HG02884 (cell line): ENCODE measurements around the gene MAP3K6.

Experiments
- ATAC-seq: cut with Tn5 transposase; IDR thresholded peaks from one replicate; pipeline ENCODE4 v1.9.1; 2021; ENCODE audit warnings: mild to moderate bottlenecking, moderate library complexity; ENCODE audit not compliant: unreplicated experiment

Gene MAP3K6

GRCh38 chr1:27336756-27337155 is 30.0 kb downstream of the MAP3K6 start:
- ATAC-seq: no peak

DNA sequence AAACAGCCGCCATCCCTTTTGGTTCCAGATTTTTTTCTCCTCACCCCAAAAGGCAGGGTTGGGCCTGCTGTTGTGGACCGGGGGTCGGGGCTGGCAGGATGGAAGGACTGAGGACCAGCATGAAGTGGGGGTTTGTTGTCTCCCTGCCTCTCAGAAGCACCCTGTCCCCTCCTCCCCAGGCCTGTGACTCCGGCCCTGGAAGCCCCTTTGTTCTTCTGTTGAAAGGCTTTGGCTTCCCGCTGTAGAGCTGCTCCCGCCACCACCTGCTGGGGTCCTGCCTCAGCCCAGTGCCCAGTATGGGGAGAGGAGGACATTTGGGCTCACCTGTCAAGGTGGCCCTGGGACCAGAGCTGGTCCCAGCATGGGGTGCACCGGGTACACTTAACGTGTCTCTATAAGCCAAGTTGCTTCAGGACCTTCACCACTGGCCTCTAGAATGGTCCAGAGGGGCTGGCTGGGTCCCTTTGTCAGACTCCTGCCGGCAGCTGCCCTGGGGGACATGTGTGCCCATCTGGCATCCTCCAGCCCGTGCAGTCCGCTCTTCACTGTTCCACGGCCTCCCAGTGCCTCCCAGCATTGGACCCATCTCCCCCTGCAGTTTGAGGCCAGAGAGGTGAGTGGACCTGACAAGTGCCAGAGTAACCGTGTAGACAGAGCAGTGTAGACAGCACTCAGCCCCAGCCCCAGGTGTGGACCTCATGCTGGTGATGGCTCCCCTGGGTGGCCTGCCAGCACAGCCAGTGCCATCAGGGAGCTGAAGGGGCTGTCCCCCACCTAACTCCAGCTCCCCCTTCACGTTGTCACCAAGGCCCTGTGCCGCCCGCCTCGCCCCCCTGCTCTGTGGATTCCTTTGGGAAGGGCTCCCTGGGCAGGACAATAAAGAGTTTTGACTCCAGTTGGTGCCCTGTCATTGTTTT is 31.0 kb downstream of the MAP3K6 start:
- no peak for ATAC-seq

DNA sequence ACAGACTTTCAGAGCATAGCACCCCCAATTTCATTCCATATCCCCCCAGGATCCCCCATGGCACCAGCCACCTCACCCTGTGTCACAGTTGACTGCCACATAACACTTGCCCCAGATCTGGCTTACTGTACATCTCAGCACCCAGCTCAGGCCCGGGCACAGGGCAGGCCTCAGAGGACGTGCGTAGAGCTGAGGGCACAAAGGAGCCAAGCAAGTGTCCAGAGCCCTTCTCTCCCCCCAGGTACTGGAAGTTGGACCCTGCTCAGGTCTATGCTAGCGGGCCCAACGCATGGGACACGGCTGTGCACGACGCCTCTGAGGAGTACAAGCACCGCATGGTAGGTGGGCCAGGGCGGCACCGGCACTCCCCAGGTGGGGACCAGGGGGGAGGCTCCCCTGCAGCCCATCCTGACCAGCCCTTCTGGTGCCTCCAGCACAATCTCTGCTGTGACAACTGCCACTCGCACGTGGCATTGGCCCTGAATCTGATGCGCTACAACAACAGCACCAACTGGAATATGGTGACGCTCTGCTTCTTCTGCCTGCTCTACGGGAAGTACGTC is 33.0 kb downstream of the MAP3K6 start:
- no peak for ATAC-seq

- no peak for ATAC-seq
Measured at GRCh38 chr1:27332536-27333281, 34.1 kb downstream of the MAP3K6 start.

DNA sequence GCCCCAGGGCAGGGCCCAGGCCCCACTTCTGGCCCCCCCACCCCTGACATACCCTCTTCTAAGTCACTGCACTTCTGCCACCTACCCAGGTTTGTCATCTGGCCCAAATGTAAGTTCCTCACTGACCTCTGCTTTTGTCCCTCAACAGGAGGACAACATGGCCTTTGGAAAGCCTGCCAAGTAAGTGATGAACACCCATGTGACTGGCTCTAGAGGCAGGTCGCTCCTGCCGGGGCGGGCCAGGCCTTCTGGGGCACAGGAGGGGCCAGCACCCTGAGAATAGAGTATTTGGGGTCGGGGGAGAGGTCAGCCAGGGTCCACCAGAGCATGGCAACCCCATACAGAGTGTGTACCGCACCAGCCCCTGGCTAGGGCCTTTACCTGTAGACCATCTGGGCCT is 34.8 kb downstream of the MAP3K6 start:
- ATAC-seq: no peak

GRCh38 chr1:27331426-27331825 is 35.3 kb downstream of the MAP3K6 start:
- no peak for ATAC-seq

GRCh38 chr1:27330786-27331185 is 36.0 kb downstream of the MAP3K6 start:
- ATAC-seq: no peak

DNA sequence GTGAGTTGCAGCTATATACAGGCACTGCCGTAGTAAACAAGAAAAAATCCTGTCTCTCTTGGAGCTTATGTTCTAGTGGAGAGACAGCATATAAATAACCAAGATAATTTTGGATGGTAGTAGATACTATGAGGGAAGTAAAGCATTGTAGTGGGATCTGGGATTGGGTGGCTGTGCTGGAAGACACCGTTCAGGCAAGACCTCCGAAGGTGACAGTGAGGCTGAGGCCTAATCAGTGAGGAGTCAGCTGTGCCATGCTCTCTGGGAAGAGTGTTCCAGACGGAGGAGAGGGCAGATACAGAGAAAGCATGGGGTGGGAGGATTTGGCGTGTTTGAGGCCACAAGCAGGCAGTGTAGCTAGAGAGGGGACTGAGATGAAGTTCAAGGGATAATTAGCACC is 38.8 kb downstream of the MAP3K6 start:
- ATAC-seq: no peak

DNA sequence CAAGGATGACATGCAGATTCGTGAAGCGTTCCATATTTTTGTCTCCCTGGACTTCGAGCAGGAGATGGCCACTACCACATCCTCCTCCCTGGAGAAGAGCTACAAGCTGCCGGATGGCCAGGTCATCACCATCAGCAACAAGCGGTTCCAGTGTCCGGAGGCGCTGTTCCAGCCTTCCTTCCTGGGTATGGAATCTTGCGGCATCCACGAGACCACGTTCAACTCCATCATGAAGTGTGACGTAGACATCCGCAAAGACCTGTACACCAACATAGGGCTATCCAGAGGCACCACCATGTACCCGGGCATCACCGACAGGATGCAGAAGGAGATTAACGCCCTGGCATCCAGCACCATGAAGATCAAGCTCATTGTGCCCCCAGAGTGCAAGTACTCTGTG is 41.5 kb downstream of the MAP3K6 start:
- no peak for ATAC-seq

GRCh38 chr1:27322569-27323240 is 44.1 kb downstream of the MAP3K6 start:
- no peak for ATAC-seq

GRCh38 chr1:27321813-27322568 is 44.8 kb downstream of the MAP3K6 start, which contains the start of gene TMEM222:
TSS of gene TMEM222 (plus strand) at chr1:27322163. CDS start at chr1:27322198, 35 bp downstream.
- ATAC-seq: peak; percentile 89

DNA sequence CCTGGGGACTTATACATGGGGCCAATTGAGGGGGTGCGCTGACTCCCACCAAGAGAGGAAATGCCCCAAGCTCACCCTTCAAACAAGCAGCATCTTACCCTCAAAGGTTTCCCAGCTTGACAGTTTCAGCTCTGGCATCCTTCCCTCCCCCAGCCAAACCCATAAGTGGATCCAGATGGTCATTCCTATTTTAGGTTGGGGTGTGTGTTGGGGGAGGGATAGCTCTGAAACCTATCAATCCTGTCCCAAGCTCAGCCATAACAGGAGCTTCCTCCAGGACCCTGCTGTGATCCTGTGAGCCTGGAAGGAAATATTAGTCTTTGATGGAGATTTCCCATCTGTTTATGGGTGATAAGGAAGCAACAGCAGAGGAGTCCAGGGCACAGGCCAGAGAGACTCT is 48.2 kb downstream of the MAP3K6 start:
- ATAC-seq: no peak

DNA sequence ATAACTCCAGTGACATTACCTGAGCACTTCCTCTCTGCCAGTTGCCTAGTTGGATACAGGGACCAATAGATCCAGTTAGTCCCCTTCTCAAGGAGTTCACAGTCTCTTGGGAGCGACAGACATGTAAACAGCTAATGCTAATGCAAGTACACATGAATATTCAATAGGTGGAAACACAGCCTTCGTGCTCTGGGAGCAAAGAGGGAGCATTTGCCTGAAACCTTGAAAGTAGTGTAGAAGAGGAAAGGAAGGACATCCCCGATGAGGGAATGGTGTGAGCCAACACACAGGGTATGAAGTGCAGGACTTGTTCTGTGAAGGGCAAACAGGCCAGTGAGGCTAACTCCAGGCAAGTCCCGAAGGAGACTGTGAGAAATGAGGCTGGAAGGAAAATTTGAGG is 48.6 kb downstream of the MAP3K6 start:
- ATAC-seq: no peak

DNA sequence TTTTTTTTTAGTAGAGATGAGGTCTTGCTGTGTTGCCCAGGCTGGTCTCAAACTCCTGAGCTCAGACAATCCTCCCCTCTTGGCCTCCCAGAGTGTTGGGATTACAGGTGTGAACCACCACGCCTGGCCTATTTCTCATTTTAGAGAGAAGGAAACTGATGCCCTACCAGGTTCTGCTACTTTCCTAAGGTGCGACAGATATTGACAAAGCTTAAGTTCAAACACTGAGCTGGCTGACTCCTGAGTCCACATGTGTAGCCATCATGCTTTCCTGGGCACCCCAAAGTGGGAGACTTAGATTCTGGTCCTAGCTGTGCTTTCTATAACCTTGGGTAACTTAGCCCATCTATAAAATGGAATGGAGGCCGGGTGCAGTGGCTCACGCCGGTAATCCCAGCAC is 49.9 kb downstream of the MAP3K6 start:
- no peak for ATAC-seq

DNA sequence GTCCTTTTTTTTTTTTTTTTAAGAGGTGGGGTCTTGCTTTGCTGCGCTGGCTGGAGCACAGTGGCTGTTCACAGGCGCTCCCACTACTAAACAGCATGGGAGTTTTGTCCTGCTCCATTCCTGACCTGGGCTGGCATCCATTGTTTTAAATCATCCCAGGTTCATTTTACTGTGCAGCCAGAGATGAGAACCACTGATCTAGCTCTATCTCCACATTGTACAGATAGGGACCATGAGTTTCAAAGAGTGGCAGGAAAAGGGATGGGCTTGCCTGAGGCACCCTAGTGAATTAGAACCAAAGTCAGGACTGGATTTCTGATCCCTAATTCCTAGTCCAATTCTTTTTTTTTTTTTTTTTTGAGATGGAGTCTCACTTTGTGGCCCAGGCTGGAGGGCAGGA is 52.0 kb downstream of the MAP3K6 start:
- no peak for ATAC-seq

GRCh38 chr1:27314169-27314568 is 52.6 kb downstream of the MAP3K6 start:
- ATAC-seq: no peak

GRCh38 chr1:27307874-27308598 is 58.7 kb downstream of the MAP3K6 start:
- ATAC-seq: no peak

DNA sequence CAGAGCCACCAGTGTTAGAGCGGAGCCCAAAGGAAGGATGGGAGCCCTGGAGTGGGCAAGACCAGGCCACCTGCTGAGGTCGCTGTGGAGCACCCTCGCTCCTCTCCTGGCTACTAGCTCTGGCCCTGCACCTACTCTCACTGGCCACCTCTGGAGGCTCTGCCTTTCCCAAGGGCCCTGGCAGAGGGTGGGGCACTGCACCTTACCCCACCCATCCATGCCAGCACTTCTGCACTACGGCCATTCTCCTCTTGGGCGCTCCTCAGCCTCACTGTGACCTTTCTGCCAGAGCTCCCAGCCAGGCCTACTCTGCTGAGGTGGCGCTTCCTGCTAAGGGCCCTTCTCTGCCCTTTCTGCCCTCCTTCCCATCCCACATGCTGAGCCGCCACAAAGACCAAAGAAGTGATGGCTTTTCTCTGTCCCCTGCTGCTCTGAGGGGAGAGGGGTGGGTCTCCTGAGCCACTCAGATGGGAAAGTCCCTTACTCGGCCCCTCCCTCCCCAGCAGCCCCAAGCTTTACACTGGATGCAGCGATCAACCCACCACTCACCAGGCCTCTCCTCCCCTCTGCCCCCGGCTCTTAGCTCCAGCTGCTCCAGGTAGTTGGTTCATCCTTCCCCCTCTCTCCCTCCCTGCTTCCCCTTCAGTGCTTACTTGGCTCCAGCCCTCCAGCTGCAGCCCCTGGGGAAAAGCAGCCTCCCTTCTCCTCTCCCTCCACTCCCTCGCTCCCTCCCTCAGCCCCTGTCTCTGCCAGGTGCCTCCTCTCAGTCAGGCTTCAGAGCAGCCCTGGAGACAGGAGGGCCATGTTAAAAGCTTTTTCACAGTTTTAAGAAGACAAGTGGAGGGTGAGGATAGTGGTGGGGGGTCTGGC is 59.6 kb downstream of the MAP3K6 start:
- no peak for ATAC-seq

DNA sequence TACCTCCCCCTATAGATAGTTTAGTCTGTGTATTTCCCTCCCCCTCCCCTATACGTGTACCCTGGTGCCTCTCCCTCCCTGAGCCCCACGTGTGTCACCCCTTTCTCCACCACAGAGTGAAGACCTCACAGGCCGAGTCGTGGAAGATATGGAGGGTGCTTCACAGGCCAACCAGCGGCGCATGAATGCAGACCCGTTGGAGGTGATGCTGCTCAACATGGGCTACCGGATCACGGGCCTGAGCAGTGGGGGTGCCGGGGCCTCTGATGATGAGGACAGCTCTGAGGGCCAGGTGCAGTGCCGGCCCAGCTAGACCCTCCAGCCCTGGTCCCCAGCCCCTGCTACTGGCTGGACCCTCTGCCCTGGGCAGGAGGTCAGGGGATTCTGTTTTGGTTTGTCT is 60.7 kb downstream of the MAP3K6 start:
- no peak for ATAC-seq
